Panc1 (cell line): ENCODE measurements around the gene CENPP.

ENCODE experiments used
- POLR2AphosphoS5 ChIP-seq: IDR thresholded peaks from 2 replicates; pipeline ENCODE4 v1.6.1; 2012; ENCODE audit warnings: mild to moderate bottlenecking, low read depth, low read length, moderate library complexity
- REST ChIP-seq, 2 experiments: IDR thresholded peaks; 2 replicates each; pipeline ENCODE4 v1.6.1; 2011 to 2012; ENCODE audit warnings: low read depth in 2 of 2, control low read depth in 1 of 2, low read length in 1 of 2, mild to moderate bottlenecking in 1 of 2, moderate library complexity in 1 of 2; ENCODE audit not compliant: insufficient read depth in 1 of 2
- SIN3A ChIP-seq: IDR thresholded peaks from 2 replicates; pipeline ENCODE4 v1.6.1; 2012; ENCODE audit warnings: low read depth, mild to moderate bottlenecking, low read length, moderate library complexity, borderline replicate concordance; ENCODE audit not compliant: insufficient read depth
- TCF7L2 ChIP-seq: IDR thresholded peaks from 2 replicates; pipeline ENCODE4 v1.6.1; 2011; ENCODE audit warnings: mild to moderate bottlenecking, low read depth, low read length, inconsistent platforms
- TF ChIP-seq, protein P1 (sequence below): fragments of 450-650 bp; IDR thresholded peaks from 2 replicates; pipeline ENCODE4 v1.5.1; 2017; ENCODE audit warnings: mild to moderate bottlenecking

DNA sequence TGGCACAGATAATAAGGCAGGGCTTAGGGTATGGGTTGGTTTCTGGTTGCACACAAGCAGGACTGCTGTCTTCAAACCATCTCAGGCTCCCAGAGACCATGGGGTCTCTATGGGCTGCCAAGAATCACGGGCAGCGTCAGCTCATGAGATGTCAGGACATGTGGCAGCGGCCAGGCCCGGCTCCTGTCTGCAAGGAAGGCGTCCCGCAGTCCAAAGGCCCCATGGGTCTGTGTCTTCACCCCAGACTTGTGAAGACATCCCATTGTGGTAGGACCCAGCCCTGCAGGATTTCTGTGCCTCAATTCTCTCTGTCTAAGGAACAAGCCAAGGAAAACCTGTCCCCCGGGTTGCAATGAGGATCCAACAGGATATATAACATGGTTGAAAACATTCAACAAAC, 311.6 kb downstream of the CENPP start:
- TF ChIP-seq, protein P1, sequence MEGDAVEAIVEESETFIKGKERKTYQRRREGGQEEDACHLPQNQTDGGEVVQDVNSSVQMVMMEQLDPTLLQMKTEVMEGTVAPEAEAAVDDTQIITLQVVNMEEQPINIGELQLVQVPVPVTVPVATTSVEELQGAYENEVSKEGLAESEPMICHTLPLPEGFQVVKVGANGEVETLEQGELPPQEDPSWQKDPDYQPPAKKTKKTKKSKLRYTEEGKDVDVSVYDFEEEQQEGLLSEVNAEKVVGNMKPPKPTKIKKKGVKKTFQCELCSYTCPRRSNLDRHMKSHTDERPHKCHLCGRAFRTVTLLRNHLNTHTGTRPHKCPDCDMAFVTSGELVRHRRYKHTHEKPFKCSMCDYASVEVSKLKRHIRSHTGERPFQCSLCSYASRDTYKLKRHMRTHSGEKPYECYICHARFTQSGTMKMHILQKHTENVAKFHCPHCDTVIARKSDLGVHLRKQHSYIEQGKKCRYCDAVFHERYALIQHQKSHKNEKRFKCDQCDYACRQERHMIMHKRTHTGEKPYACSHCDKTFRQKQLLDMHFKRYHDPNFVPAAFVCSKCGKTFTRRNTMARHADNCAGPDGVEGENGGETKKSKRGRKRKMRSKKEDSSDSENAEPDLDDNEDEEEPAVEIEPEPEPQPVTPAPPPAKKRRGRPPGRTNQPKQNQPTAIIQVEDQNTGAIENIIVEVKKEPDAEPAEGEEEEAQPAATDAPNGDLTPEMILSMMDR, result no peak
- no peak for TF ChIP-seq REST (IDR thresholded peaks at IDR 0.05; ENCODE audit: insufficient read depth in 1 of 2, low read depth in 2 of 2, low read length in 1 of 2)
- TF ChIP-seq POLR2AphosphoS5, result no peak
- no peak for TF ChIP-seq SIN3A
- no peak for TF ChIP-seq TCF7L2
